GM12874 (cell line): ENCODE measurements around the gene CFAP69.

Experiments
- TF ChIP-seq, protein P1 (sequence below): IDR thresholded peaks from 2 replicates; pipeline ENCODE4 v1.5.1; 2011; ENCODE audit warnings: low read depth, mild to moderate bottlenecking, control low read depth, low read length, moderate library complexity; ENCODE audit not compliant: insufficient read depth

CFAP69 gene, protein sequence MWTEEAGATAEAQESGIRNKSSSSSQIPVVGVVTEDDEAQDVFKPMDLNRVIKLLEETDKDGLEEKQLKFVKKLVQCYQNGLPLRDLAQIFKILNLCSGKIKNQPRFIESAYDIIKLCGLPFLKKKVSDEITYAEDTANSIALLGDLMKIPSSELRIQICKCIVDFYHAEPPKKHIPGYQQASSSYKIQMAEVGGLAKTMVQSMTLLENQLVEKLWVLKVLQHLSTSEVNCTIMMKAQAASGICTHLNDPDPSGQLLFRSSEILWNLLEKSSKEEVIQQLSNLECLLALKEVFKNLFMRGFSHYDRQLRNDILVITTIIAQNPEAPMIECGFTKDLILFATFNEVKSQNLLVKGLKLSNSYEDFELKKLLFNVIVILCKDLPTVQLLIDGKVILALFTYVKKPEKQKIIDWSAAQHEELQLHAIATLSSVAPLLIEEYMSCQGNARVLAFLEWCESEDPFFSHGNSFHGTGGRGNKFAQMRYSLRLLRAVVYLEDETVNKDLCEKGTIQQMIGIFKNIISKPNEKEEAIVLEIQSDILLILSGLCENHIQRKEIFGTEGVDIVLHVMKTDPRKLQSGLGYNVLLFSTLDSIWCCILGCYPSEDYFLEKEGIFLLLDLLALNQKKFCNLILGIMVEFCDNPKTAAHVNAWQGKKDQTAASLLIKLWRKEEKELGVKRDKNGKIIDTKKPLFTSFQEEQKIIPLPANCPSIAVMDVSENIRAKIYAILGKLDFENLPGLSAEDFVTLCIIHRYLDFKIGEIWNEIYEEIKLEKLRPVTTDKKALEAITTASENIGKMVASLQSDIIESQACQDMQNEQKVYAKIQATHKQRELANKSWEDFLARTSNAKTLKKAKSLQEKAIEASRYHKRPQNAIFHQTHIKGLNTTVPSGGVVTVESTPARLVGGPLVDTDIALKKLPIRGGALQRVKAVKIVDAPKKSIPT

GRCh38 chr7:90244909-90245851 lies at the start of gene CFAP69:
Gene CFAP69, plus strand, starts transcription at chr7:90245174. Its CDS starts 251 bp downstream, at chr7:90245425.
- TF ChIP-seq, protein P1, sequence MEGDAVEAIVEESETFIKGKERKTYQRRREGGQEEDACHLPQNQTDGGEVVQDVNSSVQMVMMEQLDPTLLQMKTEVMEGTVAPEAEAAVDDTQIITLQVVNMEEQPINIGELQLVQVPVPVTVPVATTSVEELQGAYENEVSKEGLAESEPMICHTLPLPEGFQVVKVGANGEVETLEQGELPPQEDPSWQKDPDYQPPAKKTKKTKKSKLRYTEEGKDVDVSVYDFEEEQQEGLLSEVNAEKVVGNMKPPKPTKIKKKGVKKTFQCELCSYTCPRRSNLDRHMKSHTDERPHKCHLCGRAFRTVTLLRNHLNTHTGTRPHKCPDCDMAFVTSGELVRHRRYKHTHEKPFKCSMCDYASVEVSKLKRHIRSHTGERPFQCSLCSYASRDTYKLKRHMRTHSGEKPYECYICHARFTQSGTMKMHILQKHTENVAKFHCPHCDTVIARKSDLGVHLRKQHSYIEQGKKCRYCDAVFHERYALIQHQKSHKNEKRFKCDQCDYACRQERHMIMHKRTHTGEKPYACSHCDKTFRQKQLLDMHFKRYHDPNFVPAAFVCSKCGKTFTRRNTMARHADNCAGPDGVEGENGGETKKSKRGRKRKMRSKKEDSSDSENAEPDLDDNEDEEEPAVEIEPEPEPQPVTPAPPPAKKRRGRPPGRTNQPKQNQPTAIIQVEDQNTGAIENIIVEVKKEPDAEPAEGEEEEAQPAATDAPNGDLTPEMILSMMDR = peak; percentile 29

- TF ChIP-seq, protein P1 = no peak
Measured at GRCh38 chr7:90201500-90202195, 43.3 kb upstream of the CFAP69 start.

DNA sequence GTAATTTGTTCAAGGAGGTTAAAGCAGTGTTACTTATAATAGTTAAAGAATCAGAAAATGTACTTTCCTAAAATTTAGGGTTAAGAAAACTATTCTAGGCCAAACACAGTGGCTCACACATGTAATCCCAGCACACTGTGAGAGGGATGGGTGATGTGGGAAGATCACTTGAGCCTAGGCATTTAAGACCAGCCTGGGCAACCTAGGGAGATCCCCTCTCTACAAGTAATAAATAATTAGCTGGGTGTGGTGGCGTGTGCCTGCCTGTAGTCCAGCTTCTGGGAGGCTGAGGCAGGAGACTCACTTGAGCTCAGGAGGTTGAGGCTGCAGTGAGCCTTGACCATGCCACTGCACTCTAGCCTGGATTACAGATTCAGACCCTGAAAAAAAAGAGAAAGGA lies 37.0 kb upstream of the CFAP69 start:
- TF ChIP-seq, protein P1 = no peak

DNA sequence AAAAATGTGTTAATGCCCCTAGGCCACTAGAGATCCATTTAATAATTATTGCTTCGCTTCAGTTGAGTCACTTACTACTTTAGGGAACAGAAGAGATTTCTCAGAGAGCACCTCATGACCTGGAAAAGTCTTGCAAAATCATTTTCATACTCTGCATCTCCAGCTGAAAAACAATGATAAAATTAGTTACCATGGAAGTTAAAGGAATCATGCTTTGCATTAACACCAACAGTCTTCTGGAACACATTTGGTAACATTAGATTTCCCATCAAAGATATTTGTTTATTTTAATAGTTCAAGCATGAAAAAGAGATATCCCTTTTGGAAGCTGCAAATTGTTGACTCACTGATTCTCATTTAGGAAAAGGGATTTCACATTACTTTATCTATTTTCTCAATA lies 35.2 kb upstream of the CFAP69 start:
- TF ChIP-seq, protein P1 = no peak

DNA sequence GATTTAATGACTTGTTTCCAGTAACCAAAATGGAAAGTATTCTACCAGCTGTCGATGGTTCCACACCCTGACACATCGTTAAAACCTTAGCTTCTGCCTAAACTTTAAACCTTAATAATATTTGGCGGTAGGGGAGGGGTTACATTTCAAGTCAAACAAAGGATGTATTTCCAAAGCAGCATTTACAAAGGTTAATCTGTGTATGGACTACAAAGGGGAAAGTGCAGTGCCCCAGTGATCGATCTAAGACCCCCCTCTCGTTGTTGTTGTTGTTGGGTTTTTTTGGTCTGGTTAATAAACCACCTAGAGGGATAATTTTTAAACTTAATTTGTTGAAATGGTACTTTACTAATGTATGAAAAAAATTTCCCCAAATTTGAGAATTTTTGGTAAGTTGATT lies 34.5 kb upstream of the CFAP69 start:
- TF ChIP-seq, protein P1 = no peak

DNA sequence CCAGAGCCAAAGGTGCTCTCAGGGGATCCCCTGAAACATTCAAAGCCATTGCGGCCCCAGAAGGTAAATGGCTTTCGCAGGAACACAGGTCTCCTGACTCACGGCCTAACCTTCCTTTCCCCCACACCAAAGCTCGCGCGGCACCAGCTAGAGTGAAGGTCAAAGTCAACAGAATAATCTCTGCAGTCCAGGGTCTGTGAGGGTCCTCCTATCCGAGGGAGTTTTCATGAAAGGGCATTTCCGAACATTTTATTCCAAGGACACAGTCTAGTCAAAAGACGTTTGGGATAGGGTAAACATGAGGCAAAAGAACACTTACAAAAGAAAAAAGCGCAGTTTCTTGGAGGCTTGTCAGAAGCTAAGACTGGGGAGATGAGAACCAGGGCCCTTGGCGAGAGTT lies 34.0 kb upstream of the CFAP69 start:
- TF ChIP-seq, protein P1 = no peak
